DMS53 treated with DMSO at 0.1 percent for 48 hours (cell line): ENCODE results near the gene COPS8.

Experiments used
- DNase-seq: peaks from one replicate; lab custom pipeline; 2025; ENCODE audit not compliant: unreplicated experiment; lab: John Stamatoyannopoulos, UW

COPS8 gene

DNA sequence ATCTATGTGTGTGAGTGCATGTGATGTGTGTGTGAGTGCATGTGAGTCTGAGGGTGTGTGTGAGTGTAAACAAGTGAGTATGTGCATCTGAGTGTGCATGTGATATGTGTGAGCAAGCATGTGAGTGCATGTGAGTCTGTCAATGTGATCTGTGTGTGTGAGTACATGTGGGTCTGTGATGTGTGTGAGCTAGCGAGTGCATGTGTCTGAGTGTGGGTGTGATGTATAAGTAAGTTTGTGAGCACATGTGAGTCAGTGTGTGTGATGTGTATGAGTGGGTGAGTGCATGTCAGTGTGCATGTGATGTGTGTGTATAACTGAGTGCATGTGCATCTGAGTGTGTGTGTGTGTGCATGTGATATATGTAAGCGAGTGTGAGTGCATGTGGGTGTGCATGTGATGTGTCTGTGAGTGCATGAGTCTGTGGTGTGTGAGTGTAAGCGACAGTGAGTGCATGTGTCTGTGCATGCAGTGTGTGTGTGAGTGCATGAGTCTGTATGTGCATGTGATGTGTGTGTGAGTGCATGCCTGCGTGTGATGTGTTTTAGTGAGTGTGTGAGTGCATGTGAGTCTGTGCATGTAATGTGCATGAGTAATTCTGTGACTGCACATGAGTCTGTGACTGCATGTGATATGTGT, 44.1 kb downstream of the COPS8 start:
- no peak for DNase-seq

DNA sequence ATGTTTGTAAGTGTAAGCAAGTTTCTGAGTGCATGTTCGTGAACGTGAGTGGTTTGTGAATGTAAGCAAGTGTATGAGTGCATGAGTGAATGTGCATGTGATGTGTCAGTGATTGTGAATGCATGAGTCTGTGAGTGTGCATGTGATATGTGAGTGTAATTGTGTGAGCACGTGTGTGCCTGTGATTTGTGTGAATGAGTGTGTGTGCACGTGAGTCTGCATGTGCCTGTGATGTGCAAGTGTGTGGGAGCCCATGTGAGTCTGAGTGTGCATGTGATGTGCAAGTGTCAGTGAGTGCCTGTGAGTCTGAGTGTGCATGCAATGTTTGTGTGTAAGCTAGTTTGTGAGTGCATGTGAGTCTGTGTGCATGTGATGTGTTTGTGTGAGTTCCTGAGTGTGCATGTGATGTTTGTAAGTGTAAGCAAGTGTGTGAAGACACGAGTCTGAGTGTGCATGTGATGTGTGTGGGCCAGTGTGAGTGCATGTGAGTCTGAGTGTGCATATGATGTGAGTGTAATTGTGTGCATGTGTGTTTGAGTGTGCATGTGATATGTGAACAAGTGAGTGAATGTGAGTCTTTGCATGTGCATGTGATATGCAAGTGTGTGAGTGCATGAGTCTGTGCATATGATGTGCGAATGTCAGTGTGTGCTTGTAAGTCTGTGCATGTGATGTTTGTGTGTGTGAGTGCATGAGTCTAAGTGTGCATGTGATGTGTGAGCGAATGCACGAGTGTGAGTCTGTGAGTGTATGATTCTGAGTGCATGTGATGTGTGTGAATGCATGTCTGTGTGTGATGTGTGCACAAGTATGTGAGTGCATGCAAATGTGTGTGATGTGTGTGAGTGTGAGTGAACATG, 45.1 kb downstream of the COPS8 start:
- no peak for DNase-seq

DNA sequence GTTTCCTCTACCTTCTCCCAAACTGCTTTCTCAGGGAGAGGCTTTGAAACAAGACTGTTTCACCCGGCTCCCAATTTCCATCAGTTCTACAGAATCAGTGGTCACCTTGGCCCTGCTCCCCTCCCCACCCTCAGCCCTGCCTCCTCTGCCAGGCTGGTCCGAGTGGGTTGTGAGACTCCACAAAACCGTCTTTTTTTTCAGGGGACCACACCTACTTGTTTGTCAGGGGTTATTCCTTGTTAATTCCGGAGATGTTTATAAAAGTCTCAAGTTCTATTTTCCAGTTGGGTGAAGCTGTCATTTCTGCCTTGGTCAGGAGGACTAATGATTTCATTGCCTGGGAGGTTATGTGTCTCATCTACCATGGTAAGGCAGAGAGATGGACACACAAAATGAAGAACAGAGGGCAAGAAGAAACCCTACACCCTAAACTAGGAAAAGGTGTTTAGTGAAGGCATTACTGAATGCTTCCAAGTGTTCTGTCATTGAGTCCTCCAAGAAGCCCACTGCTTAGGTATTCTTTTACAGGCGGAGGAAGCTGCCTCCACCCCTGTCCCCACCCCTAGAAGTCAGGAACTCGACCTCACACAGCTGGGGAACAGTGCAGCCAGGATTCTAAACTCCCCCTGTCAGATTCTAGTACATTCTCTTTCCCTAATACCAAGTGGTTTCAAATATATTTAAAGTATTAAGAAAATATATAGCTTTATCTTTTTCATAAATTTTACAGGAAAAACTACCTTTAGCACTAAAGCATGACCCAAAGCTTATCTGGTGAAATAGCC, 46.3 kb downstream of the COPS8 start:
- DNase-seq = no peak

DNA sequence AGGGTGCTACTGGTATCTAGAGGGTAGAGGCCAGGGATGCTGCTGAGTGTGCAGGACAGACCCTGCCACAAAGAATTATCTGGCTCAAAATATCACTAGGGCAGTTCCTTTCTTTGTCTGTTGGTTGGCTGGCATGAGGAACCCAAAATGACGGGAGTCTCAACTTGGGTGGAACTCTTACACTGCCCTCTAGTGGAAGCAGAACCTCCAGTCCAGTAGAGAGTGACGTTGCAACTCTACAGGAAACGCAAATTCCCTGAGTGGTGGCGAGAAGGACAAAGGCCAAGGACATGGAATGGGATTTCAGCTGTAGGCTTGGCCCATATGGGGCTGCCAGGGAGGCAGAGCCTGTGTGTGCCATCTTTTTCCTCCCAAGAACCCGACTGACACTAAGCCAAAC, 47.1 kb downstream of the COPS8 start:
- peak; percentile 16 for DNase-seq

DNA sequence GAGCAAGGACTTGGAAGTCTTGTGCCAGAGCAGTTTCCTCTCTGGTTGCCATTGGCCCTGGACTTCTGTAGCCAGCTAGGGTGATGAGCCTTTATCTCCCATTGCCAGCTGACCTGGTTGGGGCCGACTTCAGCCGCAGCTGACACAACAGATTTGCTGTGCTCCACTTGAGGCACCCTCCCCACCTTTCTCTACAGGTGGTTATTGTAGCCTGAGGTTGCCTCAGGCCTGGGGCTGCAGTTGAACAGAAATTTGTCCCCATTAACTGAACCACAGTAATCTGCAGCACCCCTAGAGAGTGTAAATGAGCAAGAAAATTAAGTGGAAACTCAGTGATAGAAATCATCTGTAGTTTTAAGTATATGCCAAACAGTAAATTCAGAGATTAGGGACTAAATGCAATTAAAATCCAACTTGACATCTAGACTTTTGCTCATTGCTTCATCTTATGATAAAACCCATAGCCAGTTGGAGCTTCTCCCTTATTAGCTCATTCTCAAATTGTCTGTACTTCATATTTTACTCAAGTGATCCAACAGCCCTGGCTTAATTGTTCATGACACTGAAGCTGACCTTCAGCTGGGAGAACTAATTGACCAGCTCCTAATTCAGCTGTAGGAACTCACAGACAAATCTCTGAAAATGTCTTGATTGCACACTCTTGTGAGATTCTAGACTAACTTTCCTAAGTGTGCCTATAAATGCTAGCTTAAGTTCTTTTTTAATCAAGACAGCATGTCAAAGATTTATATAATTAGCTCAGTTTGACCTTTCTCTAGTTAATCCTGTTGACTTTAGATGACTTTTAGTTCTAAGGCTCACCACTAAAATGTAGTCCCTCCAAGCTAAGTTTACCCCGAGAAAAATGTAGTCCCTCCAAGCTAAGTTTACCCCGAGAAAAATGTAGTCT, 48.9 kb downstream of the COPS8 start:
- no peak for DNase-seq

DNA sequence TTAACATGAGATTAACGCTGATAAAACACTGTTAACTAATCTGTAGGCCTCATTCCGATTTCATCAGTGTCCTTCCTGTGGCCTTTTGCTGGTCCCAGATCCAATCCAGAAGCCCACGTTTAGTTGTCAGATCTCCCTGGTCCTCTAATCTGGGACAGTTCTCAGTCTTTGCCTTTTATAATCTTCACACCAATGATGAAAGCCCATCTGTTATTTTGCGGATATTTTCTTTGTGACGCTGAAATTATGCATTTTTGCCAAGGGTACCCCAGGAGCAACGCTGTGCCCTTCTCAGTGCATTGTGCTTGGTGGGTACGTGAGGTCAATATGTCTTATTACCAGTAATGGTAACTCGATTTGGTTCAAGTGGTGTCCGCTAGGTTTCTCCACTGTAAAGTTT, 51.1 kb downstream of the COPS8 start:
- DNase-seq = no peak

DNA sequence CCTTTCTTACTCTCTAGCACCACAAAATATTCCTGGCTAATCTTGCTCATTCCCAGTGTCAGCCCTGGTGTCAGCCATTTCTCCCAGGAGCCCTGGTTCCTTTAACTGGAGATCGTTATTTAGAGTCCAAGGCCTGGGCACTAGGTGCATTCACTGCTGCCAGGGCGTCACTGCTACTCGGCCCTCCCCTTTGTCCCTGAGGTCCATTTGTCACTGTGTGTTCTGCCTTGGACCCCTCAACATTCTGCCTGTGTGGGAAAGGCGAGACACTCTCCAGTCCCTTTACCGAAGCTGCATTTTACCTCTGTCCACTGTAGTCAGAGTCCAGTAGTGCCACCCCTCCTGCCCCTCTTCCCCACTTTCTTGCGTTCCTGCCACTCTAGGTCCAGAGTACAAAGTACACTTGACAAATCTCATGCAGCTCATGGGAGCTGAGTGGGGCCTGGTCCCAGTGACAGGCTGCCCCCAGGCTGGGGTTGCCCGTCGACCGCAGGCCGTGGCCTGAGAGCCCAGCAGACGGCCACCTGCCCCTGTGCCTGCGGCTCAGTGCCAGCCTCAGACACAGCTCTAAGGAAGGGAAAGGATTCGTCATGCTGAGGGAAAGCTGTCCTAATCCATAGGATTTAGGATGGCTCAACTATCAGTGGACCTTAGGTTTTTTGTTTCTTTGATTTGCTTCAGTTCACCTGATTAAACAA, 52.1 kb downstream of the COPS8 start:
- no peak for DNase-seq

DNA sequence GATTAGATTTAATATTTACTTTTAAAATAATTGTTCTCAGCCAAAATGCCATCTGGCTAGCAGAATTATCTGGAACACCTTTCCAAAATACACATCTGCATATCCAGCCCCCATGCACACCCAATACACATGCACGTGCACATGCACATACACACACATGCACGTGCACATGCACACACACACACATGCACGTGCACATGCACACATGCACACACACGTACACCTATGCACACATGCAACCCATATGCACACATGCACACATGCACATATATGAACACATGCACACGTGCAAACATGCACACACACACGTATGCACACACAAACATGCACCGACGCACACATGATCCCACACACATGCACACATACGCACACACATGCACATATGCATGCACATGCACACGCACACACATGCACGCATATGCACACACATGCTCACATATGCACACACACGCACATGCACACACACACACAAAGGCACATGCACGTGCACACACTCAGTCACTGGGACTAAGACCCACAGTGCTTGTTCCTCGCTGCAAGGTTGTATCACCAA, 53.5 kb downstream of the COPS8 start:
- DNase-seq = no peak

DNA sequence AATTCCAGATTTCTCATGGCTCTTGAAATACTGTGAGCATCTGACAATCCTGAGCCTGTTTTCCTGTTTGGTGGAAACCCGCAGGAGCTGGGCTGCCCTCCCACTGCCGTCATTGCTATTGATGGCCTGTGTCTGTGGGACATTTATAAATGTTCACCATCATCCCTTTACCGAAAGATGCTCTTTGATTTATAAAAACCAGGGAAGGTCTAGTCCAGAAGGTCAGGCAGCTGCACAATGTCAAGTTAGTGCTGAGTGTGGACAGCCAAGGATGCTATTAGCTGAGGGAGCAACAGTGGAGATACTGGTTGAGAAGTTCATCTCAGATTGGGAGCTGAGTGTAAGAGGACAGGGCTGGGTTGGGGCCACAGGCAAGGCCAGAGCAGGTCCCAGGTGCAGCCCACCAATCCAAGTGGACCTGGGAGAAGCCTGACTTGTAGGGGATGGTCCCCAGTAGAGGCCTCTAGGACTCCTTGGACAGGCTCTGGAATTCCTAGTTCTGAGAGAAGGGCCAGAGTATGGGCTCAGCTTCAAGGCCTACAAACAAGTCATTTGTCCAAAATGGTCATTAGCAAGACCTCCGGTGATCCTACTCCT, 55.1 kb downstream of the COPS8 start:
- DNase-seq = no peak

DNA sequence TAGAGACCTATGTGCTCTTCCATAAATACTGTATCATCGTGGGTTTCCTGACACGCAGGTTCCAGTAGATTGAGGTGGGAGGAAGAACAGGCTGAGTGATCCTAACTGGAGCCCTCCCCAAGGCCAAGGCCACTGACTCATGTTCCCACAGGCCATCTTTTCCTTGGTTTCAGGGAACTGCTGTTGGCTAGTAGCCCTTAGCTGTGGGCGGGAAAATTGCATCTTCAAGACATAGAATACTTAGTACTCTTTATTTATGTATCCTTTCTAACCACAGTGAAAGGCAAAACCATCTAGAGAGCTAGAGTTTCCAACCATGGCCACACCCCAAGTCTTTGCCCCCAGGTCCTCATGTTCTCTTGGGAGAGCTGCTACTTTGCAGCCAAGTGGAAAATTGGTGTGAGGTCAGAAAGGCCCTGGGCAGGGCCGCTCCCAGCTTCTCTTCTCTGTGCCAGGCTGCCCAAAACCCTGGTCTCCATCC, 55.9 kb downstream of the COPS8 start:
- no peak for DNase-seq

DNA sequence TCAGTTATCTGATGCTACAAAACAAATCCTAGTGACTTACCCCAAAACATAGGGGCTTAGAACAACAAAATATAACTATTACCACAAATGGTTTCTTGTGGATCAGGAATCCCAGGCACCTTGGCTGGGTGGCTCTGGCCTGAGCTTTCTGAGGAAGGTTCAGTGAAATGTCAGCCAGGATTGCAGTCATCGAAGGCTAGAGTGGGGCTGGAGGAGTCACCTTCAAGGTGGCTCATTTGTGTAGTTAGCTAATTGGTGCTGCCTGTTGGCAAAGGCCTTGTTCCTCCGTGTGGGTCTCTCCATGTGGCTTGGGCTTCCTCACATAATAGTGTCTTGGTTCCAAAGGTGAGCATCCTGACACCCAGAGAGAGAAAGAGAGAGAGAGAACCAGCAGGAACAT, 57.4 kb downstream of the COPS8 start:
- no peak for DNase-seq

DNA sequence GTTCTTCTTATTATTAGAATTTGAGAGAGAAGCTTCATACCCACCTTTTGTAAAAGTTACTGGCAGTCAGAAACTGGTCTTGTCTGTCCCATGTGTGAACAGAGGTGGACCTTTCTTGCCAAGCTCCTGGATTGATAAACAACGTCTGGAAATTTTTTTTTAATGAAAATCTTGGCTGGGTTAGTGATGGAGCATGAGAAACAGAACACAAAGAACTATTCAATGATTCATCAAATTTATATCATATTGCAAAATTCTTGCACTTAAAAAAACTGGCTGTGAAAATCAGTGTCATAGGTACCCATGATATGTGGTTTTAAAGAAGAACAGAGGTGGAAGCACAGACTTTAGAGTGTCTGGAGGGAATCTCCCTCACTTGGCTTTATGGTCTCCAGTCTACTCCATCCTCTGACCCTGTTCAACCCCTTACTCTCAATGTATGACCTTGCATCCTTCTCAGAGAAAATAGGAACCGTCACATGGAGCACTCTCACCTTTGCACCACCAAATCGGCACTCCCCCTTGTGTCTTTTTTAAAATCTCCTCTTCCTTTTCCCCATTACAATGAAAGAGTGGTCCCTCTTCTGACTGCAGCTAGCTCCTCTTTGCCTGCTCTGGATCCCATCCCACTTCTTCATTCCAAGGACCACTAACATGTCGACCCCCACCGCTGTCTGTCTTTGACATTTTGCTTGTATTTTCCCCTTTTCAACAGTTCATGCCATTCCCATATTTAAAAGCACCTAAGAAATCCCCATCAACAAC, 58.2 kb downstream of the COPS8 start:
- no peak for DNase-seq

DNA sequence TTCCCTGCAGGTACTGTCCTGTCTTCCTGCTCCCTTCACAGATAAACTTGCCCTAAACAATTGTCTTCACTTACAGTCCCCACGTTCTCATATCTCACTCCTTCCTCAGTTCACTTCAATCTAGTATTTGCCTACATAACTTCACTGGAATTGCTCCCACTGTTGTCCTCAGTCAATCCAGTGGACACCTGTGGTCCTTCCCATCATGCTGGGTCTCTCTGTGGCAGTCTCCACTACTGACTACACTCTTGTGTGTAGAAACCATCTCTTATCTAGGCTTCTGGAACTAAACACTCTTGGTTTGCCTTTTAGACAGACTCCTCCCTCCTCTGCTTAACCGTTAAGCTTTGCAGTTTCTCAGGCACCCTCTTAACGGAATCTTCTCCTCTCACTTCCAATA, 58.8 kb downstream of the COPS8 start:
- no peak for DNase-seq

DNA sequence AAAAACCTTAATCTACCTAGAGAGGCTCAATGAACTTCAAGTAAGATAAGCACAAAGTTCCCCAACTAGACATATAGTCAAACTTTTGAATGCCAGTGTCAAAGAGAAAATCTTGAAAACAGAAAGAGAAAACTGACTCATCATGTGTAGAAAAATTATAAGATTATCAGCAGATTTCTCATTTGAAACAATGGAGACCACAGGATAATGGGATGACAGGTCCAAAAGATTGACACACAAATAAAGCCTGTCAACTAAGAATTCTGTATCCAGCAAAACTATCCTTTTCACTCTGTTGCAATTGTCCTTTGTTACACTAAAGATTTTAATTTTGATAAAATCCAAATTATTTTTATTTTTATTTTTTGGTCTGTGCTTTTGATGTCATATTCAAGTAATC, 61.6 kb downstream of the COPS8 start:
- peak; percentile 14 for DNase-seq

DNA sequence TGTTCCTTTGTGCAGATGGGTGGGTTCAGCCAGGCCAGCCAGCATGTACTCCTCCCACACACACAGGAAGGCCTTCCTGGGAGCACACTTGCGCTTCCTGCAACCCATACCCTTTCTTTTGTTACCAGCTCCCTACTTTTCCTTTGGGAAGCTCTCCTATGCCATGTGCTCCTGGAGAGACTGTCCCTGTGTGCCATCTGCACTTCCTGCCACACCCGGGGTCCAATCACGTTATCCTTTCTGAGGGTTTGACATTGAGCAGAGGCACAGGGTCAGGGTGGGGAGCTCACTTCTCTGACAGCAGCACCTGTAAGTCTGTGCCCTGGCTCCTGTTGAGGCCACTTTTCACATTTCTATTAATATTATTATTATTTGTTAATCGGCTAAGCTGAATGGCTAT, 62.9 kb downstream of the COPS8 start:
- no peak for DNase-seq

DNA sequence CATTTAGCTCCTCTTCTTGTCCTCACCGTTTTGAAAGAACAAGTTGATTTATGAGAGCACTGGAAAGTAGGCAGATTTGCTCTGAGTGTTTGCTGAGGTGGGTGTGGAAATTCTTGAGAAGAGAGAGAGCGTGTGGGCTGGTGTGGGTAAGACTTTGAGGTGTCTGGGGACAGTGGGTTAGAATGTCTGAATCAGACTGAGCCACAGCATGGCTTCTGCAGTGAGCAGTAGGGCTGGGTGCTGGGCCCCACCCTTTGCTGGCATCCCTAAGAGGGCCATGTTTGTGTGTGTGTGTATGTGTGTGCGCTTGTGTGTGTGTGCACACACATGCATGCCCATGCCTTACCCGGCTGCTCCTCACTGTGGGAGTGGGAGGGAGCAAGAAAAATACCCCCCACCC, 63.7 kb downstream of the COPS8 start:
- DNase-seq = no peak
